ENCODE measurements around the gene UBAC2.

UBAC2 gene

DNA sequence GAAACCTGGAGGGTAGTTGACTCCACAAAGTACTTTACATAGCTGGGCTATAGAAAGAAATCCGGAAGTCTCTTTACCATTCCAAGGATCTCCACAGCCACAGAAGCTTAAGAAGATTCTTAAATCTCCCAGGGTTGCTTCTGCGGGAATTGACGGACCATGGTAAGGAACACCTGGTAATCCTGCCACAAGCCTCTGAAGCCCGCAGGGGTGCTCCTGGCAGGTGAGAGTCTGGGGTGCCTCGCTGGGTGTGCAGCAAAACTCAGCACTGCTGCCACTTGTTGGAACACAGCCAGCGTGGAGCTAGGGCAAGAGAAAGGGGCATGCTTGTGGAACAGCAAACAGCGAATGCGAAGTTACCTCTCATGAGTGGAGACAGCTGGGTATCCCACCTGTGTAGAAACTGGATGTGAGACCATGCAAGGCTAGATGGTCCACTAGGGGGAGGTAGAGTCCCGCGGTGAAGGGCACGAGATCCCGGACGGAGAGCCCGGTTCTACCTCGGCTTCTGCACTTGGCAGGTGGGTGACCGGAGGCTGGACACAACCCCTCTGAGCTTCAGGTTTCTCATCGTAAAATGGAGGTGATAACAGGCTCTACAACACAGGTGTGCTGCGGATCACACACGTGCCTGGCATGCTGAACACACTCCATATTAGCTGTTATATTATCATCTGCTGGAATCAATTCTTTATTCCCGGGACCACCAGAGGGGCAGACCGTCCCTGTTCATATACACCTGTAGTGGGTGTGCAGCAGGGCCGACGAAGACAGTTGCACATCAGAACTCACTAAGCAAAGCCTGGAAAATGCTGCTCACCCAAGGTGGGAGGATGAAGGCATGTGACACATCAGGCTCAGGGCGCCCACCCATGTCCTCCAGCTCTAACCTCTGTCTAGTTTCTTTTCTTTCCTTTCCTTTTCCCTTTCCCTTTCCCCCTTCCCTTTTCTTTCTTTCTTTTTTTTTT lies 24.1 kb upstream of the UBAC2 start:
- ChIA-PET CTCF (interaction anchor here (0.7 to 12.9 kb wide), 53 partner anchors 9 to 1220 kb away, joined by 3 to 395 read pairs (median 5); partner anchors contain the start of genes GPR18, GPR183 and UBAC2), POLR2A (no interaction called here)
- no peak for DNase-seq (ENCODE audit: low read depth, low spot score)
- TF ChIP-seq, protein P1, sequence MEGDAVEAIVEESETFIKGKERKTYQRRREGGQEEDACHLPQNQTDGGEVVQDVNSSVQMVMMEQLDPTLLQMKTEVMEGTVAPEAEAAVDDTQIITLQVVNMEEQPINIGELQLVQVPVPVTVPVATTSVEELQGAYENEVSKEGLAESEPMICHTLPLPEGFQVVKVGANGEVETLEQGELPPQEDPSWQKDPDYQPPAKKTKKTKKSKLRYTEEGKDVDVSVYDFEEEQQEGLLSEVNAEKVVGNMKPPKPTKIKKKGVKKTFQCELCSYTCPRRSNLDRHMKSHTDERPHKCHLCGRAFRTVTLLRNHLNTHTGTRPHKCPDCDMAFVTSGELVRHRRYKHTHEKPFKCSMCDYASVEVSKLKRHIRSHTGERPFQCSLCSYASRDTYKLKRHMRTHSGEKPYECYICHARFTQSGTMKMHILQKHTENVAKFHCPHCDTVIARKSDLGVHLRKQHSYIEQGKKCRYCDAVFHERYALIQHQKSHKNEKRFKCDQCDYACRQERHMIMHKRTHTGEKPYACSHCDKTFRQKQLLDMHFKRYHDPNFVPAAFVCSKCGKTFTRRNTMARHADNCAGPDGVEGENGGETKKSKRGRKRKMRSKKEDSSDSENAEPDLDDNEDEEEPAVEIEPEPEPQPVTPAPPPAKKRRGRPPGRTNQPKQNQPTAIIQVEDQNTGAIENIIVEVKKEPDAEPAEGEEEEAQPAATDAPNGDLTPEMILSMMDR (IDR thresholded peaks at IDR 0.05; ENCODE audit: insufficient read depth, low read length, missing control alignments): peak; percentile 88
- no peak overlapping the region for H3K4me3 ChIP-seq (ENCODE audit: low read depth, low read length)

DNA sequence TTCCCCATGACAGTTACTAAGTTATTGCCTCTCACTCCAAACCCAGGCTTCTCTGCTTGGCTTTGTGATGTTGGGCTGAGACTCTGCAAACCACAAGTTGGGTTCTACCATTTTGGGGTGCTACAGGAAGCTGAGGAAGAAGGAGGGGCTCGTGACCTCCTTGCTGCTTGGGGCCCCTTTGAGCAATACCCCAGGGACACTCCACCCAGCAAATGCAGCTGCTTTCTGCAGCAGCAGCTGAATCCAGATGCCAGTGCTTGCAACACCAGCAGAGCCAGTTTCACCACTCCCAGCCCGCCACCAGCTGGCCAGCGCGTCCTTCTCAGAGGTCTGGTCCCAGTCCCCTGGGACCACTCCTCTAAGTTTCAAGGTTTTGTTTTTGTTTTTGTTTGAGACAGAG lies 22.0 kb upstream of the UBAC2 start:
- POLR2A ChIA-PET: no interaction called here
- no peak overlapping the region for H3K4me3 ChIP-seq (ENCODE audit: low read depth, low read length)
- TF ChIP-seq, protein P1 (IDR thresholded peaks at IDR 0.05; ENCODE audit: insufficient read depth, low read length, missing control alignments): no peak
- no peak for DNase-seq (ENCODE audit: low read depth, low spot score)
- CTCF ChIA-PET: interaction anchor here (1.2 to 12.9 kb wide), 6 partner anchors 79 to 258 kb away, joined by 4 to 395 read pairs (median 6); partner anchors contain the start of gene GPR18

DNA sequence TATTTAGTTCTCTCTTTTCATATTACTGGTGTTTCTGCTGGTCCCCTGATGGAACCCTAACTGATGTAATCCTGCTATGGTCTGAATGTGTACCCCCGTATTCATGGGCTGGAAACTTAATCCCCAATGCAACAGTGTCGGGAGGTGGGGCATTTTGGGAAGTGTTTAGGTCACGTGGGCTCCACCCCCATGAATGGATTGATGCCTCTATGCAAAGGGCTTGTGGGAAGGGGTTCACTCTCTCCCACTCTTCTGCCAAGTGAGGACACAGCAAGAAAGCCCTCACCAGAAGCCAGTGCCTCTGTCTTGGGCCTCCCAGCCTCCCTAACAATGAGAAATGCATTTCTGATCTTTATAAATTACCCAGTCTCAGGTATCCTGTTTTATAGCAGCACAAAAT lies 21.2 kb upstream of the UBAC2 start:
- DNase-seq (ENCODE audit: low read depth, low spot score): no peak
- H3K4me3 ChIP-seq (ENCODE audit: low read depth, low read length): no peak overlapping the region
- POLR2A ChIA-PET: no interaction called here
- TF ChIP-seq, protein P1 (IDR thresholded peaks at IDR 0.05; ENCODE audit: insufficient read depth, low read length, missing control alignments): no peak
- CTCF ChIA-PET: interaction anchor here (0.6 to 12.9 kb wide), 10 partner anchors 21 to 257 kb away, joined by 3 to 395 read pairs (median 4); partner anchors contain the start of genes GPR18 and UBAC2

DNA sequence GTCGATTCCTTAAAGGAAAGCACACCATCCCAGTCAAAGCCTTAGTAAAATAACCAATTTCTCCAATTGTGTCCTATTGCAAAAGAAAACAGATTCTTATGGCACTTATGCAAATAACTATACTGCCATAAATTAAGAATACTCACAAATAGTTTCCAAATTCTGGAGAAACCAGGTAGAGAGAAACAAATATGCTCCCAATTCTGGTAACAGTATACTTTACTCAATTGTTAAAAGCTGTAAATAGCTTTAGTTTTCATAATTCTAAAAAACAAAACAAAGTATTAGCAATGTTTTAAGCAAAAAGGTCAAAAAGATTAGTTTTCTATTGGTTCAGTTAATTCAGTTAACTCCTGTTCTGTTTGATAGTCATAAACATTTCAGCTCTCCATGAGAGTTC lies 18.2 kb upstream of the UBAC2 start:
- DNase-seq (ENCODE audit: low read depth, low spot score): no peak
- ChIA-PET CTCF (interaction anchor here (1.4 to 12.9 kb wide), 3 partner anchors 85 to 257 kb away, joined by 3 to 395 read pairs (median 12); no protein-coding TSS in a partner anchor), POLR2A (no interaction called here)
- TF ChIP-seq, protein P1 (IDR thresholded peaks at IDR 0.05; ENCODE audit: insufficient read depth, low read length, missing control alignments): no peak
- no peak overlapping the region for H3K4me3 ChIP-seq (ENCODE audit: low read depth, low read length)

DNA sequence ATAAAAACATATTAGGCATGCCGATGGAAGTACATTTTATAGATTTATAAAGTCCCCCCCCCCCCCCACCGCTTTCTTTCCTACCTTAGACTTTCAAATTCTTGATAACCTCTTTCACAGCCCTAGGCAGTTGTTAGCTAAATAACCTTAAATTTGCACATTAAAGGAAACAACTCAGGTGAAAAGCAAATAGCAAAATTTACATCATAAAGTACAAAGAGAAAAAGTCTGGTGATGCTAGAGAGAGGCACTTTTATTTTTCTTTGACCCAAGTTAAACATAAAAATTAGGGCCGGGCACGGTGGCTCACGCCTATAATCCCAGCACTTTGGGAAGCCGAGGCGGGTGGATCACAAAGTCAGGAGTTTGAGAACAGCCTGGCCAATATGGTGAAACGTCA lies 15.0 kb upstream of the UBAC2 start:
- H3K4me3 ChIP-seq (ENCODE audit: low read depth, low read length): no peak overlapping the region
- ChIA-PET POLR2A (interaction anchor here (2.2 kb wide), 1 partner anchor 15 kb away, joined by 8 read pairs; the partner anchor contains the start of gene UBAC2), CTCF (interaction anchor here (0.8 to 5.1 kb wide), 9 partner anchors 9 to 320 kb away, joined by 3 to 58 read pairs (median 5); partner anchors contain the start of gene UBAC2)
- TF ChIP-seq, protein P1 (IDR thresholded peaks at IDR 0.05; ENCODE audit: insufficient read depth, low read length, missing control alignments): no peak
- no peak for DNase-seq (ENCODE audit: low read depth, low spot score)

Data from AG04449 (cell line).